Stimulated activated CD8-positive, alpha-beta memory T cell treated with anti-CD3 and anti-CD28 coated beads, Interleukin-12 subunit alpha, Interleukin-12 subunit beta, amount 100 ng/mL, for 1 hour (primary cell): ENCODE measurements around the gene ALDH16A1.

ENCODE experiments used
- DNase-seq: peaks from one replicate; pipeline ENCODE4 v3.0.0-alpha.2; 2020; ENCODE audit warnings: low read depth

The ALDH16A1 gene

GRCh38 chr19:49488863-49489537 is 36.0 kb downstream of the ALDH16A1 start:
- DNase-seq = no peak

- DNase-seq = no peak
These were observed 36.7 kb downstream of the ALDH16A1 start for GRCh38 chr19:49489601-49490167.

GRCh38 chr19:49490287-49491029 is 37.4 kb downstream of the ALDH16A1 start:
- no peak for DNase-seq

GRCh38 chr19:49491030-49491803 is 38.2 kb downstream of the ALDH16A1 start:
- no peak for DNase-seq

- DNase-seq = no peak
These were observed 39.0 kb downstream of the ALDH16A1 start for GRCh38 chr19:49491804-49492572.

GRCh38 chr19:49492573-49493405 is 39.8 kb downstream of the ALDH16A1 start:
- no peak for DNase-seq

- no peak for DNase-seq
These were observed 43.6 kb downstream of the ALDH16A1 start for GRCh38 chr19:49496574-49497008.

GRCh38 chr19:49497047-49497788 is 44.2 kb downstream of the ALDH16A1 start:
- peak; percentile 58 for DNase-seq

GRCh38 chr19:49497789-49498103 is 44.7 kb downstream of the ALDH16A1 start:
- no peak for DNase-seq

GRCh38 chr19:49498475-49498874 is 45.5 kb downstream of the ALDH16A1 start:
- no peak for DNase-seq

GRCh38 chr19:49499030-49499670 is 46.1 kb downstream of the ALDH16A1 start:
- no peak for DNase-seq

GRCh38 chr19:49502866-49503581 is 50.0 kb downstream of the ALDH16A1 start:
- no peak for DNase-seq

GRCh38 chr19:49503582-49503962 is 50.5 kb downstream of the ALDH16A1 start:
- DNase-seq = no peak

GRCh38 chr19:49506575-49507105 is 53.6 kb downstream of the ALDH16A1 start:
- DNase-seq = peak; percentile 60

- no peak for DNase-seq
These were observed 54.9 kb downstream of the ALDH16A1 start for GRCh38 chr19:49507803-49508494.

GRCh38 chr19:49512970-49513745 is 60.1 kb downstream of the ALDH16A1 start:
- DNase-seq = no peak

GRCh38 chr19:49513746-49514118 is 60.7 kb downstream of the ALDH16A1 start:
- no peak for DNase-seq
